Ishikawa (cell line): ENCODE measurements around the gene PSME4.

Experiments used
- CEBPB ChIP-seq: IDR thresholded peaks from 2 replicates; pipeline ENCODE4 v1.6.1; 2012
- CREB1 ChIP-seq: IDR thresholded peaks from 2 replicates; pipeline ENCODE4 v1.6.1; 2012; ENCODE audit warnings: low read depth
- EGR1 ChIP-seq: IDR thresholded peaks from 2 replicates; pipeline ENCODE4 v1.6.1; 2012
- EP300 ChIP-seq: IDR thresholded peaks from 2 replicates; pipeline ENCODE4 v1.6.1; 2012; ENCODE audit warnings: borderline replicate concordance
- FOXM1 ChIP-seq: IDR thresholded peaks from 2 replicates; pipeline ENCODE4 v1.6.1; 2012; ENCODE audit warnings: low read depth, borderline replicate concordance
- MAX ChIP-seq: IDR thresholded peaks from 2 replicates; pipeline ENCODE4 v1.6.1; 2012
- NFIC ChIP-seq: IDR thresholded peaks from 2 replicates; pipeline ENCODE4 v1.6.1; 2012
- RAD21 ChIP-seq: IDR thresholded peaks from 2 replicates; pipeline ENCODE4 v1.6.1; 2012; ENCODE audit warnings: low read depth
- REST ChIP-seq: IDR thresholded peaks from 2 replicates; pipeline ENCODE4 v1.6.1; 2012; ENCODE audit warnings: low read depth, mild to moderate bottlenecking
- TAF1 ChIP-seq: IDR thresholded peaks from 2 replicates; pipeline ENCODE4 v1.6.1; 2012; ENCODE audit warnings: low read depth, mild to moderate bottlenecking
- TCF12 ChIP-seq: IDR thresholded peaks from 2 replicates; pipeline ENCODE4 v1.6.1; 2012; ENCODE audit warnings: low read depth
- TEAD4 ChIP-seq: IDR thresholded peaks from 2 replicates; pipeline ENCODE4 v1.6.1; 2012
- YY1 ChIP-seq: IDR thresholded peaks from 2 replicates; pipeline ENCODE4 v1.6.1; 2012; ENCODE audit warnings: low read depth
- ZBTB7A ChIP-seq: IDR thresholded peaks from 2 replicates; pipeline ENCODE4 v1.6.1; 2012; ENCODE audit warnings: low read depth
- TF ChIP-seq, protein P1 (sequence below): IDR thresholded peaks from 2 replicates; pipeline ENCODE4 v1.6.1; 2012

The PSME4 gene

DNA sequence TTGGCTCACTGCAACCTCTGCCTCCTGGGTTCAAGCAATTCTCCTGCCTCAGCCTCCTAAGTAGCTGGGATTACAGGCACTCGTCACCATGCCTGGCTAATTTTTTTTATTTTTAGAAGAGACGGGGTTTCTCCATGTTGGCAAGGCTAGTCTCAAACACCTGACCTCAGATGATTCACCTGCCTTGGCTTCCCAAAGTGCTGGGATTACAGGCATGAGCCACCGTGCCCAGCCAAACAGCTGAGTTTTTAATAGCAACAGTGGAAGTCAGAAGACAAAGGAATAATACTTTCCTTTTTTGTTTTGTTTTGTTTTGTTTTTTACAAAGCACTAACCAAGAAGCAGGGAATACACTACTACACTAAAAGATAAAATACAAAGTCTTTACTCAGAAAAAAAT lies 127.9 kb downstream of the PSME4 start:
- TF ChIP-seq MAX (no peak), REST (no peak), CREB1 (no peak), EGR1 (no peak), EP300 (no peak), TCF12 (no peak), NFIC (no peak), ZBTB7A (no peak), RAD21 (no peak), FOXM1 (no peak), CEBPB (no peak), TAF1 (no peak), YY1 (no peak), TEAD4 (no peak)
- TF ChIP-seq, protein P1, sequence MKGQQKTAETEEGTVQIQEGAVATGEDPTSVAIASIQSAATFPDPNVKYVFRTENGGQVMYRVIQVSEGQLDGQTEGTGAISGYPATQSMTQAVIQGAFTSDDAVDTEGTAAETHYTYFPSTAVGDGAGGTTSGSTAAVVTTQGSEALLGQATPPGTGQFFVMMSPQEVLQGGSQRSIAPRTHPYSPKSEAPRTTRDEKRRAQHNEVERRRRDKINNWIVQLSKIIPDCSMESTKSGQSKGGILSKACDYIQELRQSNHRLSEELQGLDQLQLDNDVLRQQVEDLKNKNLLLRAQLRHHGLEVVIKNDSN = no peak

DNA sequence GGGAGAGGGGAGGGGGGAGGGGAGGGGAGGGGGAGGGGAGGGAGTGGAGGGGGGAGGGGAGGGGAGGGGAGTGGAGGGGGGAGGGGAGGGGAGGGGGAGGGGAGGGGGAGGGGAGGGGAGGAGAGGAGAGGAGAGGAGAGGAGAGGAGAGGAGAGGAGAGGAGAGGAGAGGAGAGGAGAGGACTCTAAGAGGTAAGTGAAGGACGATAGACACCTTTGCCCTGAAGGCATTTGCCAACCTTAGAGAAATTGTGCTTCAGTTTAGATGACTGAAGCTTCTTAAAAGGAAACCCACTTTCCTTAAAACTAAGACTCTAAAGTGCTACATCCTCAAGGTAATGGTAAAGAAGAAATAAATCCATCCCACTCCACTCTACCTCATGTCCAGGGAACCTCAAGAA lies 130.2 kb downstream of the PSME4 start:
- TF ChIP-seq ZBTB7A = no peak
- no peak for TF ChIP-seq REST
- no peak for TF ChIP-seq CREB1
- no peak for TF ChIP-seq NFIC
- no peak for TF ChIP-seq TEAD4
- no peak for TF ChIP-seq RAD21
- TF ChIP-seq YY1 = no peak
- TF ChIP-seq EGR1 = no peak
- TF ChIP-seq FOXM1 = no peak
- TF ChIP-seq TAF1 = no peak
- TF ChIP-seq, protein P1 = no peak
- TF ChIP-seq EP300 = no peak
- no peak for TF ChIP-seq TCF12
- no peak for TF ChIP-seq CEBPB
- no peak for TF ChIP-seq MAX

GRCh38 chr2:53829273-53829979 lies 141.4 kb downstream of the PSME4 start:
- TF ChIP-seq ZBTB7A (no peak), EGR1 (no peak), NFIC (no peak), FOXM1 (no peak), CEBPB (no peak), TEAD4 (no peak), EP300 (no peak), RAD21 (no peak), TAF1 (no peak), YY1 (no peak), REST (no peak), MAX (no peak), CREB1 (no peak), TCF12 (no peak)
- TF ChIP-seq, protein P1 = no peak
